Uterus (tissue), 2 donors: ENCODE data around the gene LRRC28.

ENCODE experiments used
- CTCF ChIP-seq, 4 experiments: fragments of 200-600 bp in 2 of 4; fragments of 450-650 bp in 2 of 4; sonication (generic) in 2 of 4; IDR thresholded peaks; one replicate each; pipeline ENCODE4 v1.5.1; 2016 to 2019; ENCODE audit warnings: antibody characterized with exemption in 4 of 4, mild to moderate bottlenecking in 2 of 4, moderate library complexity in 1 of 4
- POLR2A ChIP-seq, 2 donors: fragments of 450-650 bp; IDR thresholded peaks; one replicate each; pipeline ENCODE4 v1.6.1; 2016; ENCODE audit warnings: antibody characterized with exemption in 2 of 2, mild to moderate bottlenecking in 1 of 2, moderate library complexity in 1 of 2

GRCh38 chr15:99431661-99432091 lies 180.4 kb downstream of the LRRC28 start:
- no peak for TF ChIP-seq POLR2A (IDR thresholded peaks at IDR 0.05)
- TF ChIP-seq CTCF (IDR thresholded peaks at IDR 0.05), result no peak
